A549 (cell line): Measurements from ENCODE around the gene SPPL2C.

ENCODE experiments used
- CBX8 ChIP-seq: fragments of 200-600 bp; sonication (generic); IDR thresholded peaks from 2 replicates; pipeline ENCODE4 v1.6.1; 2016
- EHF ChIP-seq: fragments of 250-450 bp; sonication (Bioruptor Pico); IDR thresholded peaks from 2 replicates; pipeline ENCODE4 v1.5.0; 2020; ENCODE audit warnings: mild to moderate bottlenecking
- HOXA7 ChIP-seq: fragments of 250-450 bp; sonication (Bioruptor Pico); IDR thresholded peaks from 2 replicates; pipeline ENCODE4 v1.5.0; 2020; ENCODE audit warnings: mild to moderate bottlenecking, moderate library complexity
- JUN ChIP-seq, 2 experiments: fragments of >200 bp; sonication (Bioruptor Twin); formaldehyde crosslinking; IDR thresholded peaks; 2 replicates in 1 of 2; 3 replicates in 1 of 2; pipeline ENCODE4 v1.6.1; 2016 to 2017
- KDM1A ChIP-seq: fragments of 200-600 bp; sonication (generic); IDR thresholded peaks from 2 replicates; pipeline ENCODE4 v1.6.1; 2016; ENCODE audit warnings: low read depth, mild to moderate bottlenecking
- KDM5A ChIP-seq: fragments of 200-600 bp; sonication (generic); IDR thresholded peaks from 2 replicates; pipeline ENCODE4 v1.6.1; 2016; ENCODE audit warnings: antibody characterized with exemption, mild to moderate bottlenecking
- NFE2L2 ChIP-seq: fragments of 150-350 bp; conservative IDR thresholded peaks from 2 replicates; pipeline ENCODE4 v1.6.1; 2014; ENCODE audit warnings: low read length
- TF ChIP-seq, protein P1 (sequence below): IDR thresholded peaks from 2 replicates; pipeline ENCODE4 v1.6.1; 2012
- TF ChIP-seq, protein P2 (sequence below): fragments of >200 bp; sonication (Bioruptor Twin); formaldehyde crosslinking; IDR thresholded peaks from 3 replicates; pipeline ENCODE4 v1.5.1; 2016
- TF ChIP-seq, protein P3 (sequence below): fragments of 150-350 bp; IDR thresholded peaks from 2 replicates; pipeline ENCODE4 v1.6.1; 2014; ENCODE audit warnings: low read depth, mild to moderate bottlenecking, low read length
- TF ChIP-seq, protein P4 (sequence below): fragments of 450-650 bp; IDR thresholded peaks from 2 replicates; pipeline ENCODE4 v1.6.1; 2014; ENCODE audit warnings: antibody characterized with exemption

DNA sequence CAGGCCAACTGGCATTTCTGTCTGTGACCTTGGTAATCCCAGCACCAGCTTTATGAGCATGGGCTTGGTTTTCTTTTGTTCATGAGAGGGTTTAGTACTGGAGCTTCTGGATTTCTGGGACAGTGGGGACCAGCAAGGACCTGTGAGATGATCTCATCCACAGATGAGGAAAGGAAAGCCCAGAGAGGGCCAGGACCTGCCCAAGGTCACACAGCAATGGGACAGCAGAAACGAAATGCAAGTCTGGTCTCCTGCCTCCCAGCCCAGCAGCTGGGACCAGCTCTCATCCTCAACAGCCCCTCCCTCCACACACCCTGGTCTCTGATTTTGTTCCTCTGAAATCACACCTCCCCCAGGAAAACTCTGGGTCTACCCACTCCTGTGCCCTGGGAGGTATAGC lies 7.2 kb downstream of the SPPL2C start:
- TF ChIP-seq CBX8 (no peak), NFE2L2 (no peak), EHF (CRISPR knock-in tag) (no peak), HOXA7 (CRISPR knock-in tag) (no peak), KDM1A (no peak), JUN (IDR thresholded peaks at IDR 0.05) (no peak), KDM5A (no peak)
- TF ChIP-seq, protein P1, sequence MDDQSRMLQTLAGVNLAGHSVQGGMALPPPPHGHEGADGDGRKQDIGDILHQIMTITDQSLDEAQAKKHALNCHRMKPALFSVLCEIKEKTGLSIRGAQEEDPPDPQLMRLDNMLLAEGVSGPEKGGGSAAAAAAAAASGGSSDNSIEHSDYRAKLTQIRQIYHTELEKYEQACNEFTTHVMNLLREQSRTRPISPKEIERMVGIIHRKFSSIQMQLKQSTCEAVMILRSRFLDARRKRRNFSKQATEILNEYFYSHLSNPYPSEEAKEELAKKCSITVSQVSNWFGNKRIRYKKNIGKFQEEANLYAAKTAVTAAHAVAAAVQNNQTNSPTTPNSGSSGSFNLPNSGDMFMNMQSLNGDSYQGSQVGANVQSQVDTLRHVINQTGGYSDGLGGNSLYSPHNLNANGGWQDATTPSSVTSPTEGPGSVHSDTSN, result no peak
- TF ChIP-seq, protein P2, sequence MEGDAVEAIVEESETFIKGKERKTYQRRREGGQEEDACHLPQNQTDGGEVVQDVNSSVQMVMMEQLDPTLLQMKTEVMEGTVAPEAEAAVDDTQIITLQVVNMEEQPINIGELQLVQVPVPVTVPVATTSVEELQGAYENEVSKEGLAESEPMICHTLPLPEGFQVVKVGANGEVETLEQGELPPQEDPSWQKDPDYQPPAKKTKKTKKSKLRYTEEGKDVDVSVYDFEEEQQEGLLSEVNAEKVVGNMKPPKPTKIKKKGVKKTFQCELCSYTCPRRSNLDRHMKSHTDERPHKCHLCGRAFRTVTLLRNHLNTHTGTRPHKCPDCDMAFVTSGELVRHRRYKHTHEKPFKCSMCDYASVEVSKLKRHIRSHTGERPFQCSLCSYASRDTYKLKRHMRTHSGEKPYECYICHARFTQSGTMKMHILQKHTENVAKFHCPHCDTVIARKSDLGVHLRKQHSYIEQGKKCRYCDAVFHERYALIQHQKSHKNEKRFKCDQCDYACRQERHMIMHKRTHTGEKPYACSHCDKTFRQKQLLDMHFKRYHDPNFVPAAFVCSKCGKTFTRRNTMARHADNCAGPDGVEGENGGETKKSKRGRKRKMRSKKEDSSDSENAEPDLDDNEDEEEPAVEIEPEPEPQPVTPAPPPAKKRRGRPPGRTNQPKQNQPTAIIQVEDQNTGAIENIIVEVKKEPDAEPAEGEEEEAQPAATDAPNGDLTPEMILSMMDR, result no peak
- TF ChIP-seq, protein P3, sequence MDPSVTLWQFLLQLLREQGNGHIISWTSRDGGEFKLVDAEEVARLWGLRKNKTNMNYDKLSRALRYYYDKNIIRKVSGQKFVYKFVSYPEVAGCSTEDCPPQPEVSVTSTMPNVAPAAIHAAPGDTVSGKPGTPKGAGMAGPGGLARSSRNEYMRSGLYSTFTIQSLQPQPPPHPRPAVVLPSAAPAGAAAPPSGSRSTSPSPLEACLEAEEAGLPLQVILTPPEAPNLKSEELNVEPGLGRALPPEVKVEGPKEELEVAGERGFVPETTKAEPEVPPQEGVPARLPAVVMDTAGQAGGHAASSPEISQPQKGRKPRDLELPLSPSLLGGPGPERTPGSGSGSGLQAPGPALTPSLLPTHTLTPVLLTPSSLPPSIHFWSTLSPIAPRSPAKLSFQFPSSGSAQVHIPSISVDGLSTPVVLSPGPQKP, result no peak
- TF ChIP-seq, protein P4, sequence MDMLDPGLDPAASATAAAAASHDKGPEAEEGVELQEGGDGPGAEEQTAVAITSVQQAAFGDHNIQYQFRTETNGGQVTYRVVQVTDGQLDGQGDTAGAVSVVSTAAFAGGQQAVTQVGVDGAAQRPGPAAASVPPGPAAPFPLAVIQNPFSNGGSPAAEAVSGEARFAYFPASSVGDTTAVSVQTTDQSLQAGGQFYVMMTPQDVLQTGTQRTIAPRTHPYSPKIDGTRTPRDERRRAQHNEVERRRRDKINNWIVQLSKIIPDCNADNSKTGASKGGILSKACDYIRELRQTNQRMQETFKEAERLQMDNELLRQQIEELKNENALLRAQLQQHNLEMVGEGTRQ, result no peak
